OCI-LY3 (cell line): ENCODE measurements around the gene ABTB2.

Source experiments
- H2AFZ ChIP-seq: fragments of 200-600, 300-600 bp; shearing (Covaris generic); 2 replicates; pipeline ENCODE4 v1.6.0; 2014; ENCODE audit warnings: antibody characterized with exemption, low read depth, low read length
- H3K27ac ChIP-seq: fragments of 200-600, 300-600 bp; sonication (generic); 2 replicates; pipeline ENCODE4 v1.5.1; 2014; ENCODE audit warnings: mild to moderate bottlenecking, low read length, moderate library complexity, mixed read lengths
- H3K27me3 ChIP-seq: fragments of 200-600, 300-600 bp; sonication (generic); 2 replicates; pipeline ENCODE4 v1.6.1; 2014; ENCODE audit warnings: low read depth, low read length, mixed read lengths
- H3K36me3 ChIP-seq: fragments of 200-600, 300-600 bp; sonication (generic); replicated peaks from 2 replicates; pipeline ENCODE3; 2014; ENCODE audit warnings: low read depth, low read length, mixed read lengths
- H3K4me1 ChIP-seq: fragments of 300-600, 200-600 bp; sonication (generic); 2 replicates; pipeline ENCODE4 v1.6.1; 2014; ENCODE audit warnings: low read length, mixed read lengths
- H3K4me2 ChIP-seq: fragments of 200-600, 300-600 bp; sonication (generic); 2 replicates; pipeline ENCODE4 v1.6.1; 2014; ENCODE audit warnings: low read length, mixed read lengths
- H3K4me3 ChIP-seq: fragments of 300-600, 200-600 bp; sonication (generic); 2 replicates; pipeline ENCODE4 v1.5.1; 2014; ENCODE audit warnings: antibody characterized with exemption, mild to moderate bottlenecking, low read length, moderate library complexity
- H3K79me2 ChIP-seq: fragments of 300-600, 200-600 bp; shearing (Covaris generic); 2 replicates; pipeline ENCODE4 v1.6.1; 2014; ENCODE audit warnings: mild to moderate bottlenecking, low read length, mixed read lengths
- H3K9ac ChIP-seq: fragments of 300-600, 200-600 bp; shearing (Covaris generic); 2 replicates; pipeline ENCODE4 v1.6.0; 2014; ENCODE audit warnings: mild to moderate bottlenecking, low read length, moderate library complexity
- H3K9me3 ChIP-seq: fragments of 200-600, 300-600 bp; shearing (Covaris generic); 2 replicates; pipeline ENCODE4 v1.6.1; 2014; ENCODE audit warnings: low read length, mixed read lengths; ENCODE audit not compliant: insufficient read depth
- H4K20me1 ChIP-seq: fragments of 200-600, 300-600 bp; sonication (generic); 2 replicates; pipeline ENCODE4 v1.6.1; 2016; ENCODE audit warnings: low read length, mixed read lengths; ENCODE audit not compliant: insufficient read depth
- EZH2phosphoT487 ChIP-seq: fragments of 200-600 bp; shearing (Covaris generic); IDR thresholded peaks from 2 replicates; pipeline ENCODE4 v1.6.1; 2018; ENCODE audit warnings: antibody characterized with exemption, mixed run types, low read depth
- TF ChIP-seq, protein P1 (sequence below): fragments of 200-600, 300-600 bp; sonication (generic); IDR thresholded peaks from 2 replicates; pipeline ENCODE4 v1.5.1; 2014; ENCODE audit warnings: antibody characterized with exemption, low read length, low read depth

ABTB2 gene

DNA sequence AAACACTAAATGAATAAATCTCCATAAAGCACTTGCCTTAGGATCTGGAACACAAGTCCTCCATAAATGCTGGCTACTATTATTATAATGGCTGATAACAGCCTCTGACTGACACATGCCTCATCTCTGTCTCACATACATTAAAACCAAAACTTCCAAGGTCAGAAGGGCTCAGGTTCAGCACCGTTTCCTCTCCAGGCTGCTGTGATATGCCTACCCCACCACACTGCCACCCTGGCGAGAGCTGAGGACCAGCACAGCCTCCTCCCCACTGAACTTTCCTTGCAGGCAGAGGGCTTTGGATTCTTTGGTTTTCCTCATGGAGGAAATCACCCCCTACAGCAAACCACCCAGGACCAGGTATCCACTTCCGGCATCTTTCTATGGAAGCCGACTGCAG lies 112.8 kb downstream of the ABTB2 start:
- Histone ChIP-seq H2AFZ (no peak overlapping the region), H3K4me2 (peak overlapping the region; percentile 87), H3K9me3 (no peaks in the 10 kb centered on the region), H3K4me1 (peaks cover 74% of the 10 kb centered on the region), H3K27me3 (no peaks in the 10 kb centered on the region), H3K36me3 (no peaks in the 10 kb centered on the region), H4K20me1 (no peaks in the 10 kb centered on the region), H3K4me3 (peak overlapping the region; percentile 48), H3K79me2 (peaks cover 47% of the 10 kb centered on the region), H3K27ac (peak overlapping the region; percentile 85), H3K9ac (peak overlapping the region; percentile 60; the same call in 1 of the 2 replicates)
- TF ChIP-seq, protein P1, sequence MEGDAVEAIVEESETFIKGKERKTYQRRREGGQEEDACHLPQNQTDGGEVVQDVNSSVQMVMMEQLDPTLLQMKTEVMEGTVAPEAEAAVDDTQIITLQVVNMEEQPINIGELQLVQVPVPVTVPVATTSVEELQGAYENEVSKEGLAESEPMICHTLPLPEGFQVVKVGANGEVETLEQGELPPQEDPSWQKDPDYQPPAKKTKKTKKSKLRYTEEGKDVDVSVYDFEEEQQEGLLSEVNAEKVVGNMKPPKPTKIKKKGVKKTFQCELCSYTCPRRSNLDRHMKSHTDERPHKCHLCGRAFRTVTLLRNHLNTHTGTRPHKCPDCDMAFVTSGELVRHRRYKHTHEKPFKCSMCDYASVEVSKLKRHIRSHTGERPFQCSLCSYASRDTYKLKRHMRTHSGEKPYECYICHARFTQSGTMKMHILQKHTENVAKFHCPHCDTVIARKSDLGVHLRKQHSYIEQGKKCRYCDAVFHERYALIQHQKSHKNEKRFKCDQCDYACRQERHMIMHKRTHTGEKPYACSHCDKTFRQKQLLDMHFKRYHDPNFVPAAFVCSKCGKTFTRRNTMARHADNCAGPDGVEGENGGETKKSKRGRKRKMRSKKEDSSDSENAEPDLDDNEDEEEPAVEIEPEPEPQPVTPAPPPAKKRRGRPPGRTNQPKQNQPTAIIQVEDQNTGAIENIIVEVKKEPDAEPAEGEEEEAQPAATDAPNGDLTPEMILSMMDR: no peak
- TF ChIP-seq EZH2phosphoT487: no peak

DNA sequence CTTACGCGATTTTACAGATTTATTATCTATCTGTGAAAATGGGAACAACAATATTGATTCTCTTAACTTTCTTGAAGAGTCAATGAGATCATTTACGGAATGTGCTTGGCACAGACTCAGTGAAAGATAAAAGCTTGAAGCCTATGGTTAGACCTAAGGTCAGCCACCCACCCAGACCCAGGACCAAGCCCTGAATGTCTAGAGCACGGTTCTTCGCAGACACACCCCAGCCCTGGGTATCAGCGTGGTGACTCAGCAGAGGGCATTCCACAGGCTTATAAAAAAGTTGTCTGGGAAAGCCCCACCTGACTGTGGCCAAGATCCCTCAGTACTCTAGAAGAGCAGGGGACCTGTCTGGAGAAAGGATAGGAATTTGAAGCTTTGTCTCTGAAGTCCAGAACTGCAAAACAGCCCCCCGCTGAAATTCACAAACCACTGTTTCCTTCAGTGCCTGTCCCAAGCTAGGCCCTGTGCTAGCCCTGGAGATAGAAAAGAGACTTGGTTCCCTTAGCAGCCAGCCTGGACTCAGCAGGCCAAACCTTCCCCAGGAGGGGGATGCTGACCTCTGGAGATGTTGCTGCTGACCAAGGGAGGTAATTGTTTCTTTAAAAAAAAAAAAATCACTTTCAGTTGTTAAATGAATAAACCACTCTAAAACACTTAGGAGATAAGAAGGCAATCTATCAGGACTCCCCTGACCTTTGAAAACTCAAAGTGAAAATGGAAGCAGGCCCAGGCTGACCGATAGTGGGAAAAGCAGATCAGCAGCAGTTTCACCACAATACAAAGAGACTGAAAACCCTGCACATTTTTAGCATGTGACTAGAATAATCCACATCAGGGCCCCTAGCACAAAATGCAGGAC lies 114.0 kb downstream of the ABTB2 start:
- Histone ChIP-seq H3K4me1 (peaks cover 86% of the 10 kb centered on the region), H3K36me3 (no peaks in the 10 kb centered on the region), H3K27me3 (no peaks in the 10 kb centered on the region), H2AFZ (no peak overlapping the region), H3K79me2 (peaks cover 49% of the 10 kb centered on the region), H3K9me3 (no peaks in the 10 kb centered on the region), H4K20me1 (no peaks in the 10 kb centered on the region), H3K9ac (peak overlapping the region; percentile 60), H3K4me2 (peak overlapping the region; percentile 87), H3K4me3 (peak overlapping the region; percentile 48), H3K27ac (peak overlapping the region; percentile 85)
- TF ChIP-seq, protein P1: no peak
- TF ChIP-seq EZH2phosphoT487: no peak

DNA sequence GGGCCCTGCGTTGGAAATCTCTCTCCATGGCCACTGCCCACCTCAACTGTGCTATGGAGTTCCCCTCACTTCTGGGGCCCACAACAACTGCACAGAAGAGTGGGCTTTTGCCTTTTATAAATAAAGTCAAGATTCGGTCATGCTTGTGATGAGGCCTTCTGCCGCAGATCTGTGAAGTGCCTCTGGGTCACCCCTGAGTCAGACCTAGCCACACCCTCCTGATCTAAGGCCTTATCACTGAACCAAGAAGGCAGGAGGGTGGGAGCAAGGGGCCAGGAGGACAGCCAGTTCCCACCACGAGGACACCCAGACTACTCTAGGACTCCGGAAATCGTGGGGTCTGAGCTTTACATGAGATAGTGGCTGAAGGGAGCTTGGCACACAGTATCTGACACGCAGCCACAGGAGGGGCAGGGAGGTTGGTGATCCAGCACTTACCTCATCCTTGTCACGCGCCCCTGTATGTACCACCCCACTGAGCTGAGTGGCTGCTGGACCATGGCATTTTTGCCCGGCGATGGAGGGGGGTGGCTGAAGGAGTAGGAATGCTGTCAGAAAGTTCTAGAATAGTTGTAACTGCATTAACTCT lies 115.7 kb downstream of the ABTB2 start:
- Histone ChIP-seq H3K4me1 (peaks cover 85% of the 10 kb centered on the region), H3K79me2 (peaks cover 54% of the 10 kb centered on the region), H3K27ac (peak overlapping the region; percentile 36), H3K4me3 (peak overlapping the region; percentile 34), H3K36me3 (peaks cover 3% of the 10 kb centered on the region), H2AFZ (0 out of 2 replicates have a peak overlapping the region, but pooled peaks have one; percentile 1), H3K9ac (peak overlapping the region; percentile 43), H3K4me2 (peak overlapping the region; percentile 75), H3K9me3 (no peaks in the 10 kb centered on the region), H4K20me1 (no peaks in the 10 kb centered on the region), H3K27me3 (0 out of 2 replicates have a peak, but pooled peaks cover 5% of the 10 kb centered on the region)
- no peak for TF ChIP-seq EZH2phosphoT487
- TF ChIP-seq, protein P1: no peak

DNA sequence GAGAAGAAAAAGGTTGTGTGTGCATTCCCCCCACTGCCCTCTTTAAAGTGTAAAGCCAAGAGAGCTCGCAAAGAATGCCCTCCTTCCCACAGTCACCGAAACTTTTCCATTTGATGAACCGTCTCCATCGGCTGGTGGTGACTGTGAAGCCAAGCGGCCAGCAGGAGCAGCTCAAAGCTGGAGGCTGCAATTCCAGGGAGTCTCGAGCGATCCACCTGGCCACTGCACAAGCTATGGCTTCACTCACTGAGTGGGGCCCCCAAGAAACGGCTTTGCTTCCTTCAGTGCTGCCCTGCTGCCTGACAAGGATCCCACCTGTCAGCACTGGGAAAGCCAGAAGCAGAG lies 117.7 kb downstream of the ABTB2 start:
- peaks cover 47% of the 10 kb centered on the region for H3K79me2 ChIP-seq
- no peaks in the 10 kb centered on the region for H3K9me3 ChIP-seq
- no peaks in the 10 kb centered on the region for H4K20me1 ChIP-seq
- H3K4me3 ChIP-seq: peak overlapping the region; percentile 60
- peak overlapping the region; percentile 35; the same call in 1 of the 2 replicates for H3K9ac ChIP-seq
- H3K27me3 ChIP-seq: 0 out of 2 replicates have a peak, but pooled peaks cover 5% of the 10 kb centered on the region
- peak overlapping the region; percentile 75 for H3K4me2 ChIP-seq
- H3K36me3 ChIP-seq: peaks cover 3% of the 10 kb centered on the region
- peaks cover 90% of the 10 kb centered on the region for H3K4me1 ChIP-seq
- TF ChIP-seq, protein P1: no peak
- no peak for TF ChIP-seq EZH2phosphoT487
- H2AFZ ChIP-seq: no peak overlapping the region
- peak overlapping the region; percentile 63 for H3K27ac ChIP-seq
